Measurements from ENCODE around the gene SLIT3. TPM values are rescaled to one million over a fixed set of nuclear protein-coding genes. Genes with fewer than 3 reads are reported as not detected.

SLIT3 gene
- total RNA-seq, 2 donors from 2014 or later: 6.6 to 6.7 TPM

GRCh38 chr5:168683247-168683926 is 617.6 kb downstream of the SLIT3 start:
- ATAC-seq (no peak), DNase-seq (no peak)
- Histone ChIP-seq H3K27me3 (no peaks in the 10 kb centered on the region), H3K4me3 (no peak overlapping the region), H3K4me1 (no peaks in the 10 kb centered on the region), H3K9me3 (no peaks in the 10 kb centered on the region), H3K27ac (no peak overlapping the region), H3K36me3 (replicated peaks in 1 of 2; ENCODE audit: insufficient read depth in 1 of 2, low read depth in 2 of 2) (no peaks in the 10 kb centered on the region)
- TF ChIP-seq CTCF (IDR thresholded peaks at IDR 0.05) (no peak), POLR2A (IDR thresholded peaks at IDR 0.05) (no peak)
- intact Hi-C loops (cut with DNase I): no loop called here
- WGBS, 2 donors: 65 to 68% methylated on average over 15 of the region's 15 CpGs

- H3K27ac ChIP-seq: no peak overlapping the region
- no peak for TF ChIP-seq POLR2A (IDR thresholded peaks at IDR 0.05)
- TF ChIP-seq CTCF (IDR thresholded peaks at IDR 0.05): no peak
- no peaks in the 10 kb centered on the region for H3K4me1 ChIP-seq
- 51 to 52% methylated on average over 3 to 4 of the region's 4 CpGs for WGBS, 2 donors
- intact Hi-C loops (cut with DNase I): no loop called here
- H3K9me3 ChIP-seq: no peaks in the 10 kb centered on the region
- no peaks in the 10 kb centered on the region for H3K36me3 ChIP-seq (replicated peaks in 1 of 2; ENCODE audit: insufficient read depth in 1 of 2, low read depth in 2 of 2)
- H3K27me3 ChIP-seq: no peaks in the 10 kb centered on the region
- peak; percentile 38 for ATAC-seq
- H3K4me3 ChIP-seq: no peak overlapping the region
- peak in 1 of 4 donors; percentile 8 for DNase-seq
Observed at GRCh38 chr5:168681556-168682183, 619.3 kb downstream of the SLIT3 start.

- no peak overlapping the region for H3K27ac ChIP-seq
- intact Hi-C loops (cut with DNase I): no loop called here
Observed at GRCh38 chr5:168680395-168680794, 620.5 kb downstream of the SLIT3 start.

GRCh38 chr5:168679515-168679920 is 621.4 kb downstream of the SLIT3 start:
- no peaks in the 10 kb centered on the region for H3K4me1 ChIP-seq
- DNase-seq (peak; percentile 65 to 77 (median 72)), ATAC-seq (peak; percentile 68)
- no peaks in the 10 kb centered on the region for H3K9me3 ChIP-seq
- intact Hi-C loops (cut with DNase I): no loop called here
- no peak overlapping the region for H3K27ac ChIP-seq
- 2 to 8% methylated on average over 9 of the region's 9 CpGs for WGBS, 2 donors
- peak; percentile 67 to 90 (median 75) for TF ChIP-seq CTCF (IDR thresholded peaks at IDR 0.05)
- TF ChIP-seq POLR2A (IDR thresholded peaks at IDR 0.05): no peak
- no peaks in the 10 kb centered on the region for H3K36me3 ChIP-seq (replicated peaks in 1 of 2; ENCODE audit: insufficient read depth in 1 of 2, low read depth in 2 of 2)
- H3K27me3 ChIP-seq: no peaks in the 10 kb centered on the region
- no peak overlapping the region for H3K4me3 ChIP-seq

More at GRCh38 chr5:168680395-168680794, 620.5 kb downstream of the SLIT3 start:
- Histone ChIP-seq H3K9me3 (no peaks in the 10 kb centered on the region), H3K4me1 (no peaks in the 10 kb centered on the region), H3K36me3 (replicated peaks in 1 of 2; ENCODE audit: insufficient read depth in 1 of 2, low read depth in 2 of 2) (no peaks in the 10 kb centered on the region), H3K27me3 (no peaks in the 10 kb centered on the region), H3K4me3 (no peak overlapping the region)
- DNase-seq (no peak), ATAC-seq (no peak)
- 55 to 100% methylated on average over 1 to 2 of the region's 2 CpGs for WGBS, 2 donors
- TF ChIP-seq CTCF (IDR thresholded peaks at IDR 0.05) (no peak), POLR2A (IDR thresholded peaks at IDR 0.05) (no peak)
